Myocyte (in vitro differentiated cells): ENCODE measurements around the gene ZNF830. TPM values are rescaled to one million over a fixed set of nuclear protein-coding genes. Genes with fewer than 3 reads are reported as not detected.
"Not testable (repeated sequence)": the region's sequence is repeated elsewhere in the genome, so short reads cannot be mapped to it uniquely, and the experiment has no call there.

Experiments
- DNase-seq: peaks from one replicate; pipeline ENCODE4 v3.0.0-alpha.2; 2012; ENCODE audit warnings: low read depth
- polyA plus RNA-seq: library from polyadenylated mRNA; unstranded; fragments of >200 nt; gene quantifications from one replicate; pipeline ENCODE4 v1.2.1, GENCODE V29; 2012; ENCODE audit warnings: missing spikeins
- total RNA-seq: library from RNA; depleted of rRNA; stranded (reverse); fragments of >200 nt; gene quantifications from 2 replicates; pipeline ENCODE4 v1.2.3, GENCODE V29; 2014

The ZNF830 gene, protein sequence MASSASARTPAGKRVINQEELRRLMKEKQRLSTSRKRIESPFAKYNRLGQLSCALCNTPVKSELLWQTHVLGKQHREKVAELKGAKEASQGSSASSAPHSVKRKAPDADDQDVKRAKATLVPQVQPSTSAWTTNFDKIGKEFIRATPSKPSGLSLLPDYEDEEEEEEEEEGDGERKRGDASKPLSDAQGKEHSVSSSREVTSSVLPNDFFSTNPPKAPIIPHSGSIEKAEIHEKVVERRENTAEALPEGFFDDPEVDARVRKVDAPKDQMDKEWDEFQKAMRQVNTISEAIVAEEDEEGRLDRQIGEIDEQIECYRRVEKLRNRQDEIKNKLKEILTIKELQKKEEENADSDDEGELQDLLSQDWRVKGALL
- total RNA-seq, result 9.5 and 10.8 TPM in 2 replicates
- 7.5 TPM for polyA plus RNA-seq

DNA sequence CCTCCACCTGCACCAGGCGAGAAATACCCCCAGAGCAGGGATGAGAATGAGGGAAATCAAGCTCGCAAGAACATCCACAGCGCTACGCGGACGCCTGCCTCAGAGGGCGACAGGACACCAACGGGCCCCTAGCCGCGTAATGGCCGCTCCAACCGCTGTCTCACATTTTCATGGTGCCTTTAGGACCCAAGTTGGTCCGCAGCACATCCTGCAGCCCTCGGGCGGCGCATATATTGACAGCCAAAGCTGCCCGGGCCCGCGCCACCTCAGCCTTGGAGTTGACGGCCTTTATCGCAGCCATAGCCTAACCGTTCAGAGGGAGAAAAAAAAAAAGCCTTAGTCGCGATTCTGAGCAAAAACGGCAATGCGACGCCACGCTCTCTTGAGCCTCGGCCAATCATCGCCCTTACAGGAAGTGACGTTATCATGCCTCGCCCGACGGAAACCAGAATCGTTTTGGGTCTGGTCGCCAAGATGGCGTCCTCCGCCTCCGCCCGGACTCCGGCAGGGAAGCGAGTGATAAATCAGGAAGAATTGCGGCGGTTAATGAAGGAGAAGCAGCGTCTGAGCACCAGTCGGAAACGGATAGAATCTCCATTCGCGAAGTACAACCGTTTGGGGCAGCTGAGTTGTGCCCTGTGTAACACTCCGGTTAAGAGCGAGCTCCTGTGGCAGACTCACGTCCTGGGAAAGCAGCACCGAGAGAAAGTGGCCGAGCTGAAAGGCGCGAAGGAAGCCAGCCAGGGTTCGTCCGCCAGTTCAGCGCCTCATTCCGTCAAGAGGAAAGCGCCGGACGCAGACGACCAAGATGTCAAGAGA is at the start of gene ZNF830, which contains the start of gene CCT6B:
Gene ZNF830, plus strand, starts transcription at position 448 of the 819 bp plus-strand sequence. Its CDS starts 27 bp downstream, at position 475.
Gene CCT6B, minus strand, starts transcription at position 368 of the 819 bp plus-strand sequence. Its CDS starts 67 bp downstream, at position 301.
- DNase-seq, result peak; percentile 96

DNA sequence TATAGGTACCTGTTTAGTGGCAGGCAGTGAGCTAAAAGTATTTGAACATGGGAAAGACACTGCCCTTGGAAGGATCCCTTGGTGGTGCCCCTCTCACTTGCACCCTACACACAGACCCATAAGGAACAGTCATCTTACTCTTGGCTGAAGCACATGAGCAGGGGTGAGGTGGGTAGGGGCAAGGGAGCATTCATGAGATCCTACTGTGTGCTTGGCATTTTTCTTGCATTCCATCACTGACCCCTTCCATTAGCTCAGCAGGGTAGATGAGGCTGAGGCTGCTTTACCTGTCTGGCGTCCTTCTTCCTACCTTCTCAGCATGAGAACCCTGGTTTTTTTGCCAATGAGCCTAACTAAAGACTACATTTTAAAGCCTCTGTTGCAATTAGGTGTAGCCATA is 48.3 kb upstream of the ZNF830 start:
- no peak for DNase-seq

DNA sequence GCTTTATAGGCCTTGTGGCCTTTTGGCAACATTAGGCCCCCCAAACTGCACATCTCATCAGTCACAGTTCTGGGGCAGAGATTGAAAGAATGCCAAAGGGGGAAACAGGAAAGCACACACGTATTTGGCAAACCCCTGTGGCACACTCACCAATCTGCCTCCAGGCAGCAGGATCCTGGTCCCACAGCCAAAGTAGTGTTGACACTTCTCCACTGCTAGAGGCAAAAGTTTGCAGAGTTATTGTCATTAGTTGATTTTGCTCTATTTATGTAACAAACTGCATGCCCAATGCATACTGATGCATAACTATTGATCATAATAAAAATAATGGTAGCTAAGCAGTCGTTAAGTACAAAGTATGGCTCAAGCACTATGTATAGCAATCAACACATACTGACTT is 45.2 kb upstream of the ZNF830 start:
- DNase-seq, result no peak

DNA sequence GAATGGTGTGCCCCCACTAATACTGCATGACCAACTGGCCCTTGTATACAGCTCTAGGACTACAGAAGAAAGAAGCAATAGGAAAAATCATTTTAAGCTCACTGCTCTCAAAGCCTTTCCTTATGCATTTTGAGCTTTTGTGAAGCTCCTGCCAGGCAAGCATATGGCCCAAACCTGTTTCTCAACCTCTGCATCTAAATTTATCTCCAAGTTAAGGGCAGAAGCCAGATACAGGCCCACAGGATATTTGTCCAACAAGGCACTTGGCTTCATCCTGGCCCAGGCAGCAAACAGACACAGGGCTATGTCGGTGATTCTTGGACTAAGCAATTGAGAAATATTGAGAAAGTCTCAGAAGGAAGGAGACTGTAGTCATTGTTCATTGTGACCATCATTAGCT is 44.0 kb upstream of the ZNF830 start:
- no peak for DNase-seq

DNA sequence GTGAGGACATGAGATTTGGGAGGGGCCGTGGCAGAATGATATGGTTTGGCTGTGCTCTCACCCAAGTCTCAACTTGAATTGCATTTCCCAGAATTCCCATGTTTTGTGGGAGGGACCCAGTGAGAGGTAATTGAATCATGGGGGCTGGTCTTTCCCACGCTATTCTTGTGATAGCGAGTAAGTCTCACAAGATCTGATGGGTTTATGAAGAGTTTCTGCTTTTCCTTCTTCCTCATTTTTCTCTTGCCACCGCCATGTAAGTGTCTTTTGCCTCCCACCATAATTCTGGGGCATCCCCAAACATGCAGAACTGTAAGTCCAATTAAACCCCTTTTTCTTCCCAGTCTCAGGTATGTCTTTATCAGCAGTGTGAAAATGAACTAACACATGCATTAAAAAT is 40.7 kb upstream of the ZNF830 start:
- no peak for DNase-seq

DNA sequence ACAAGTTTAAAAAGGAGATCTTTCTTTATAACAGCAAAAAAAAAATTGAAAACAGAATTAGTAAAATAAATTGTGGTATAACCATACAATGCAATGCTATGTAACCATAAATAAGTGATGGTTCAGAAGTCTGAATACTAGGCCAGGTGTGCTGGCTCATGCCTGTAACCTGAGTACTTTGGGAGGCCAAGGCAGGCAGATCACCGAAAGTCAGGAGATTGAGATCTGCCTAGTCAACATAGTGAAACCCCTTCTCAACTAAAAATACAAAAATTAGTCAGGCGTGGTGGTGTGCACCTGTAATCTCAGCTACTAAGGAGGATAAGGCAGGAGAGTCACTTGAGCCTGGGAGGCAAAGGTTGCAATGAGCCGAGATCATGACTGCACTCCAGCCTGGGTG is 34.7 kb upstream of the ZNF830 start:
- DNase-seq, result no peak

DNA sequence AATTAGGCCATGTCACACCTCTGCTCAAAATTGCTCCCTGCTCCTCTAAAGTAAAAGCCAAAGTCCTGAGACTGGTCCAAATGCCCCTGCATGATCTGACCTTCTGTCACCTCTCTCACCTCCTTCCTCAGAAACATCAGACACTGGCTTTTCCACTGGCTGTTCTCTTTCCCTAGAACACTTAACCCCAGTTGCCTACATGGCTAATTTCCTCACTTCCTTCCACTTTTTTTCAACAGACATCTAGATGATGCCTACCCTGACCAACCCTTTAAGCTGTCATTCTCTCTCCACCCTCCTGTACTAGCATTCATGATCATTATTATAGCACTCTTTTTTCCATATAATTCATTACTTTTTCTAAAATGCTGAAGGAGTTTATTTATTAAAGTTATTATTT is 31.1 kb upstream of the ZNF830 start:
- no peak for DNase-seq

DNA sequence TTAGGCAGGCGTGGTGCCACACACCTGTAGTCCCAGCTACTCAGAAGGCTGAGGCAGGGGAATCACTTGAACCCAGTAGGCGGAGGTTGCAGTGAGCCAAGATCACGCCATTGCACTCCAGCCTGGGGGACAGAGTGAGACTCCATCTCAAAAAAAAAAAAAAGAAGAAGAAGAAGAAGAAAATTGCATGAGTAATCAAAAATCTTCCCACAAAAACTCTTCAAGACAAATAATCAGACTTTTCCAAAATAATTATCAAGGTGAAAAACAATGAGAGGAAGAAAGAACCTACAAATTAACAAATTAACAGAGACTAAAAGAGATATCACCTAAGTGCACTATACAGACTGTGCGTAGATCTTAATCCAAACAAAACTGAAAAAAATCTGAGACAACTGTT is 10.6 kb upstream of the ZNF830 start:
- DNase-seq, result not testable (repeated sequence)

DNA sequence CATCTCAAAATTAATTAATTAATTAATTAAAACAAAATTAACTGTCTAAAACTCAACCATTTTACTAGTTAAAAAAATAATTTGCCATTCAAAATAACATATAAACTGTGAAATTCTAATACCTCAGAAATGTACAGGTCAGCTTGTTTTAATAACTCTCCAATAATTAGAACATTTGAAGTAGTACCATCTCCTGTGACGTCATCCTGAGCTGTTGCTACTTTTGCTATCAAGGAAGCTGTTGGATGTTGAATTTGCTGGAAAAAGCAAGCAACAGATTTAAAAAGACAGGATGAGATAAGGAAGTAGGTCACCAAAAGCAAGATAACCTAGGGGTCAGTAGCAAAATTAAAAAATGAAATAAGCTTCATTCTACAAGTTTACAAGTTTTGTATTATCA is 2.9 kb upstream of the ZNF830 start:
- DNase-seq, result no peak

DNA sequence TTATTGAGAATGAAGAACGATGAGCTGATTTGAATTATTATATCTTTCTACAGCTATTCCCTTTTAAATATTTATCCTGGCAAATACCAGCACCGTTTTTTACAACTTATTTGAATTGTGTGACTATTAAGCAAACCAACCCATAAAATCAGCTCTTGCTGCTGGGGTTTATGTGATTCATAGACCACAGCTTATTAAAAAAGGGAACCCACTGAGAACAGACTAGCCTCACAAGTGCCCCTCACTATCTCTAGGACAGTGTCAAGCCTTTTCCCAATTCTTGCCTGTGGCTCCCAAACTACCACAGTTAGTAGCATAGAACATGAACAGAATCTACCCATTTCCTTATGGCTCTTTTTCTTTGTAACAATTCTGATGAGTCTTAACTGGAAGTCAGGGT is 12.8 kb downstream of the ZNF830 start:
- DNase-seq, result no peak

DNA sequence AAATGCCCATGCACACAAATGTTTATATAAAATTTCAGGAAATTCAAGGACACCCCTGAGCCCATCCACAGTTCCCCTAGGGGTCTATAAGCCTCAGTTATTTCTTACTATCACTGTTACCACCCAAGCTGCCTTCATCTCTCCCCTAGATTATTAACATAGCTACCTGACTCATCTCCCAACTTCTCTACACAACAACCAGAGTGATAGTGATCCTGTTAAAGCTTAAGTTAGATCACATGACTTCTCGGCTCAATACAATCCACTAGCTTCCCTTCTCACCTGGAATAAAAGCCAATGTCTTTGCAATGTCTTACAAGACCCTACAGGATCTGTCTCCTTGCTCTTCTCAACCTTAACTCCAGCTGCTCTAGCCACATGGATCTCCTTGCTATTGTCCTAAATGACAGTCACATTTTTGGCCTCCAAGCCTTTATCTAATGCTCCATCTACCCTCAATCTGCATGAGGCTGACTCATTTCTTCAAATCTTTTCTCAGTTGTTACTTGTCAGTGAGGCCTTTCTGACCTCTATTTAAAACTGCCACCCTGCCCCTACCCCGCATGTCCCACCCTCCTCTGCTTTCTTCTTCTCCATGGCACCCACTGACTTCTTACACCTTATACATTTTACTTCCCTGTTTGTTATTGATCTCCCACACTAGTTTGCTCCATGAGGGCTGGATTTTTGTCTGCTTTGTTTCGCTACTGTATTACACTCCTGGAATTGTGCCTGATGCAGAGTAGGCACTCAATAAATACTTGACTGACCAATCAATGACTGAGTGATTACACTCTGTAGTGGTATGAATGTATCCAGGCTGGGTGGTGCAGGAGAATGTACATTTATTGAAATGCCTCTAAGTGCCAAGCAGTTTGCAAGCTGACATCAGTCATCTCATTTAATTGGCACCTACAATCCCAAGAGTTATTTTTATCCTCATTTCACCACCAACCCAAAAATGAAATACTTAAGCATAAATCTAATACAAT is 13.8 kb downstream of the ZNF830 start:
- no peak for DNase-seq

DNA sequence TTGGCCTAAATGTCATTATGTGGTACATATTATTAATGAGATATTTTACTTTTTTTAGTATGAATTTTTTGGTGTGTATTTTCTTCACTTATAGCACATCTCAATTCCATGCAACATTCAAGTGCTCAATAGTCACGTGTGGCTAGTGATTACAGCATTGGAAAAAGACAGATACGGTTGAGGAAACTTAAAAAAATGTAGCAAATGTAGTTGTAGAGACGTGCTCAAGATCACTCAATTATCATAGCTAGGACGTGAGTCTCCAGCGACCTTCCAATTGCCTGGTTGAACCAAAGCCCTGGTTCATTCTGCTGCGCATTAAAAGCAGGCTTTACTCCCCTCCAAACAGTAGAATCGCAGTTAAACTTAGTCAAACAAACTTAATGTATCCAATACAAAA is 17.8 kb downstream of the ZNF830 start:
- no peak for DNase-seq

DNA sequence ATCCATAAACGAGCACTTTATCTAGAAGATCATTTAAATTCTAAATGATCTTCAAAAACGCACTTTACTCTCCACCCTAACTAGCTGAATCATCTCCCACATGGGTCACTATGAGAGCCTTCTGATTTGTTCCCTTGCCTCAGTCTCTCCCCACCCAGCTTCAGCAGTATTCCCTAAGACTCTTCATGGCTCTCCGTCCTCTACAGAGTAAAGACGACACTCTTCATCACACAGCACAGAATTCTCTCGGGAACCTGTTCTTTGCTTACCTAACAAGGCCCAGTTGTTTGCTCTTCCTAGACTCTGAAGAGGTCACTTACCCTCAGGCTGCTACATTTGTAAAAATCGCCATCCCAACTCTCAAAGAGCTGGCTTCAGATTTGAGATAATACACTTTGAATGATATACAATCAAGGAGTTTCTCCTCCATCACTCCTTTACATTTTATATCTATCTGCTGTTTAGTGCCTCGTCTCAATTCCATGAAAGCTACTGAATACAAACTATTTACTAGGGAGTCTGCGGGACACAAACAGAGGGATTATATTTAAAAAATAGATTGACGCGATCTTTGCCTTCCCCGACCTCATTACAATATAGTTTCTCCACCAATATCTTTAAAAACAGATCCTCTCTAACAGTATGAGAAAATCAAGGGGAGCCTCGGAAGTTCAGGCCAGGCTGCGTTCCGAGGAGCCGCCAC is 18.5 kb downstream of the ZNF830 start:
- DNase-seq, result peak; percentile 18

DNA sequence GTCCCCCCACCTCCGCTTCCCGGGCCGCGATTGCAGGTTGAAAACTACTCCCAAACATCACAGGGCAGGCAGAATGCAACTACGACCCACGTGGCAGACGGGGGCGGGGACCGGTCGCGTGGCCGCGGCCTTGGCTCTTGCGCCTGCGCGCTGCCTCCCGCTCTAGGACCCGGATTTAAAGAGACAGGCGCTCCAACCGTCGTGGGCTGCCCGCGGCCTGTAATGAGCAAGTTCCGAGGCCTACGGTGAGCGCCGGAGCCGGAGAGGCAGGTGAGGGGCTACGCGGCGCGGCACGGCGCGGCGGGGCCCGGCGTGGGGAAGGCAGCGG is 19.0 kb downstream of the ZNF830 start, which contains the start of gene LIG3:
Gene LIG3, plus strand, starts transcription at position 160 of the 328 bp plus-strand sequence. CDS start 2,494 bp downstream, outside the sequence.
- DNase-seq, result peak; percentile 94

DNA sequence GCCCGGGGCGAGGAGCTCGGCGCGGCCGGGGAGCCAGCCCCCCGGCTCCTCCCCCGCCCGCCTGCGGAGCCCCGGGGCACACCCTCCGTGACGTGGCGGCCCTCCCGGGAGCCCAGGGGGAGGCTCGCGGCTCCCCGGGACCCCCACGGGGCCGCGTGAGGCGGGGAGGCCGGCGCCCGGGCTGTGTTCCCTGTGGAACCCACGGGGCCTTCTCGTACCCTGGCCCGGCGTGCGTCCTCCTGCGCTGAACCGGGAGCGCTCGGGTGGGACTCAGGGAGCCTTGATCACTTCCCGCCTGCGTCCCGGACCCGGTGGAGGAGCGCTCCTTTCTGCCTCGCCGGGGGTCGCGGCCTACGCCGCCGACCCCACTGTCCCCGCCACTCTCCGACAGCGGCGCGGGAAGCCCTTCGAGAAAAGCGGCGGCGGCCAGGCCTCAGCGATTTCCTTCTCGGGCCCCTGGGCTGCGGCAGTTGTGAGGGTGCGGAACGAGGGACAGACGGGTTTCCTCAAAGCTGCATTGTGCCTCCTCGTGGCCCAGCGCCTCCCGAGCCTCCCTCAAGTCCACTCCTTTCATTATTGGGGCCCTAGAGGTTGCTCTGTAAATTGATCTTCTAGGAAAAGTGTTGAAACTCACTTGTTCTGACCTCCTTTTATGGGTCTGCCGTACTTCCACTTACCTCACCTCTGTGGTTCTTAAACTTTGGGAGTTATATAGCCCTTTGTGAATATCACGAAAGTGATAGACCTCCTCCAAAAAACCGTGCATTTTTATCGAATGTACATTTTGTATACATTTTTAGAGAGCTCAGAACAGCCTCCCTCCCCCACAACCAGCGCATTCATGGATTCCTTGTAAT is 19.6 kb downstream of the ZNF830 start:
- DNase-seq, result peak; percentile 84

DNA sequence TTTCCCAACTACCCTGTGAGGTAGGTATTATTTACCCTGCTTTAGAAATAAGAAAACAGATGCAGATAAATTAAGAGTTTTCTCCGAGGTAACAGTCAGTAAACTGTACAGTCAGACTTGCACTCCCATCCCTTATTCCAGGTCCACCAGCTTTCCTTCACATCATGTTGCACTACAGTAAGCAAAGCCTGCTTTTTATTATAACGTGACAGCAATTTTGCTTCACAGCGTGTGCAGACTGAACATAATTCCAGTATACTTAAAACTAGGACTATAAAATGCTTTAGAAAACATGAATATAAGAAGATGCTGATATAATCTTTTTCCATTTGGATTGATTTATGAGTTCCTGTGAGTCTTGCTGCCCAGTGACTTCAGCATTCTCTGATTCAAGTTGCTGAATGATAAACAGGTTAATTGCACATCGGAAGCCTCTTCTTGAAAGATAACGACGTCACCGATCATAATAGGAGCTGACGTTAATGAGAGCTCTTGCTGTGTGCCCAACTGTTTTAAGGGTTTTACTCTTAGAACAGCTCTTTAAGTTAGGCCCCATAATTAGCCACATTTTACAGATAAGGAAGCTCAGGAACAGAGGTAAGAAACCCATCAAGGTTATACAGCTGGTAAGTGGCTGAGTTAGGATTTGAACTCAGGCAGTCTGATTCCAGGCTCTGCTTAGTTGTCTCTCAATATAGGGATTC is 20.4 kb downstream of the ZNF830 start:
- DNase-seq, result peak; percentile 18

DNA sequence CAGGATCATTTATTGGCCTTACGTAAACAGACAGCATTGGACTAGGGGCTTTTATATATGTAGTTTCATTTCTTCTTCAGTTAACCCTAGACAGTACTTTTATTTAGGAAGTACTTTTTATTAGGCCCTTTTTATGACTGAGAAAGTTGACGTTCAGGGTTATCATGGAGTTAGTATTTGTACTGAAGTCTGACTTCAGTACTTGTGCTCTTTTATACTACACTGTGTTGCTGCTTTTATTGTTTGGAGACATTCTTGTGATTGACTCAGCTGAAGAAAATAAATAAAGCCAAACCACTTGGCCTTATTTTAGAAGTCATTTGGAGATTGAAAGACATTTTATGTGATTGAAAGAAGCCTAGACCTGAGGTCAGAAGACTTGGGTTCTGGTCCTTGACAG is 25.9 kb downstream of the ZNF830 start:
- DNase-seq, result no peak

DNA sequence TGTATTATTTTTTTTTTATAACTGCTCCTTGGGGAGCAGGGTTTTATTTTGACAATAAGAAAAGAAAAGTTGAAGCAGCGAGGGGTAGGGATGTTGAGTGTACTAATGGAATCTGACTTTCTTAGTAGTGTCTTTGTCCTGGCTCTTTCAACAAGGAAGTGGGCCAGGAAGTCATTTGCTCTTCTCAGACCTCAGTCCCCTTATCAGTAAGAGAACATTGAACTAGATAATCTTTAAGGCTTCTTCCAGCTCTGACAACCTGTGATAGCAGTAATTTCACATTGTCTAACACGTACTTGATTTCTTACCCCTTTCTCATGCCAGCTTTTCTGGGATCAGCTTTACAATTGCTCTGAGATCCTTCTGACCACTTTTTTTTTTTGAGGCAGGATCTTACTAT is 27.3 kb downstream of the ZNF830 start:
- DNase-seq, result no peak

DNA sequence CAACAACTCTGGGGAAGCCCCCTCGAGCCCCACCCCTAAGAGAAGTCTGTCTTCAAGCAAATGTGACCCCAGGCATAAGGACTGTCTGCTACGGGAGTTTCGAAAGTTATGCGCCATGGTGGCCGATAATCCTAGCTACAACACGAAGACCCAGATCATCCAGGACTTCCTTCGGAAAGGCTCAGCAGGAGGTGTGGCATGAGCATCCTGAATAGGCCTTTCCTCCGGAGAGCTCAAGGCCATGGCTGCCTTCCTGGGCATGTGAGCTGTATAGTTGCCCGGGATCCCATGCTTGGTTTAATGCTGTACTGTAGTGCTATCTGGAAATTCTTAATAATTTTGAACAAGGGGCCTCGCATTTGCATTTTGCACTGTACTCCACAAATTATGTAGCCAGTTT is 28.1 kb downstream of the ZNF830 start:
- no peak for DNase-seq
